HCT116 (cell line): Measurements from ENCODE around the gene SRGAP1.

Experiments
- CTCF ChIP-seq, 3 experiments: fragments of 200-600 bp in 1 of 3; sonication (generic) in 1 of 3; IDR thresholded peaks in 2 of 3; conservative IDR thresholded peaks in 1 of 3; 2 replicates each; pipeline ENCODE4 v1.5.1; 2012 to 2017; ENCODE audit warnings: low read depth in 2 of 3, low read length in 2 of 3, antibody characterized with exemption in 1 of 3, borderline replicate concordance in 1 of 3, control low read depth in 1 of 3, mild to moderate bottlenecking in 1 of 3, mixed read lengths in 1 of 3, mixed run types in 1 of 3, moderate library complexity in 1 of 3; ENCODE audit not compliant: insufficient read depth in 1 of 3
- ELF1 ChIP-seq: IDR thresholded peaks from 2 replicates; pipeline ENCODE4 v1.6.1; 2012; ENCODE audit warnings: low read depth, borderline replicate concordance
- EZH2phosphoT487 ChIP-seq: fragments of 200-600 bp; IDR thresholded peaks from 2 replicates; pipeline ENCODE4 v1.6.1; 2018; ENCODE audit warnings: antibody characterized with exemption, borderline replicate concordance
- JUND ChIP-seq: IDR thresholded peaks from 2 replicates; pipeline ENCODE4 v1.6.1; 2012
- MAX ChIP-seq: IDR thresholded peaks from 2 replicates; pipeline ENCODE4 v1.6.1; 2012
- POLR2A ChIP-seq: IDR thresholded peaks from 2 replicates; pipeline ENCODE4 v1.7.0; 2011; ENCODE audit warnings: borderline replicate concordance; ENCODE audit not compliant: insufficient read depth, insufficient read length; ENCODE audit errors: extremely low read depth

- TF ChIP-seq CTCF (IDR thresholded peaks at IDR 0.05 in 2 of 3, conservative IDR thresholded peaks at IDR 0.05 in 1 of 3; ENCODE audit: borderline replicate concordance in 1 of 3, insufficient read depth in 1 of 3, low read depth in 2 of 3, low read length in 2 of 3) (no peak), POLR2A (no peak), EZH2phosphoT487 (no peak), JUND (no peak), MAX (no peak), ELF1 (no peak)
Measured at GRCh38 chr12:63985456-63985855, 141.0 kb downstream of the SRGAP1 start.
